ENCODE data around the gene TBCCD1. TPM values are rescaled to one million over a fixed set of nuclear protein-coding genes. Genes with fewer than 3 reads are reported as not detected.
"Not testable (repeated sequence)": the region's sequence is repeated elsewhere in the genome, so short reads cannot be mapped to it uniquely, and the experiment has no call there.

TBCCD1 gene
- total and polyA plus RNA-seq, 2 of the 8 experiments (the other 6 are each of a cell fraction or from before 2014, with no cell fraction given) = 11.3 to 13.9 TPM

DNA sequence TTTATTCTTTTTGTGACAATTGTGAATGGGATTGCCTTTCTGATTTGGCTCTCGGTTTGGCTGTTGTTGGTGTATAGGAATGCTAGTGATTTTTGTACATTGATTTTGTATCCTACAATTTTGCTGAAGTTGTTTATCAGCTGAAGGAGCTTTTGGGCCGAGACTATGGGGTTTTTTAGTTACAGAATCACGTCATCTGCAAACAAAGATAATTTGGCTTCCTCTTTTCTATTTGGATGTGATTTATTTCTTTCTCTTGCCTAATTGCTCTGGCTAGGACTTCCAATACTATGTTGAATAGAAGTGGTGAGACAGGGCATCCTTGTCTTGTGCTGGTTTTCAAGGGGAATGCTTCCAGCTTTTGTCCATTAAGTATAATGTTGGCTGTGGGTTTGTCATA, 67.2 kb downstream of the TBCCD1 start:
- H3K4me1 ChIP-seq (replicated peaks in 1 of 4; ENCODE audit: control insufficient read depth in 3 of 4, insufficient read depth in 4 of 4, low read length in 3 of 4); H2BK12ac ChIP-seq (ENCODE audit: low read depth, low read length); H3K23me2 ChIP-seq (ENCODE audit: low read depth, low read length); H3K27ac ChIP-seq (ENCODE audit: low read depth, low read length); H3K4me3 ChIP-seq (ENCODE audit: extremely low read depth in 1 of 4, insufficient read depth in 2 of 4, low read depth in 3 of 4, low read length in 4 of 4); H3K14ac ChIP-seq (ENCODE audit: insufficient read length); H3K23ac ChIP-seq (ENCODE audit: insufficient read length); H3K36me3 ChIP-seq (ENCODE audit: control insufficient read depth in 2 of 4, insufficient read depth in 4 of 4, low read length in 3 of 4); H3K79me2 ChIP-seq (ENCODE audit: control insufficient read depth in 1 of 2, insufficient read depth in 2 of 2, low read length in 2 of 2); DNase-seq (ENCODE audit: low read depth in 1 of 2, low spot score in 2 of 2); H3K18ac ChIP-seq (ENCODE audit: extremely low read depth, low read length); H2AFZ ChIP-seq (ENCODE audit: low read length); H4K91ac ChIP-seq (replicated peaks; ENCODE audit: insufficient read length, low read length); H4K8ac ChIP-seq (ENCODE audit: extremely low read depth, insufficient read depth, low read length); H2BK120ac ChIP-seq (replicated peaks; ENCODE audit: low read depth, low read length); H3K79me1 ChIP-seq (ENCODE audit: low read depth, low read length); H4K20me1 ChIP-seq (replicated peaks in 1 of 2; ENCODE audit: control insufficient read depth in 1 of 2, insufficient read depth in 2 of 2, low read length in 2 of 2); FAIRE-seq; POLR2A ChIA-PET (ENCODE audit: partially characterized antibody); H2BK20ac ChIP-seq (ENCODE audit: low read length); H3K56ac ChIP-seq (replicated peaks; ENCODE audit: insufficient read length, low read depth, low read length); H3K9me3 ChIP-seq (ENCODE audit: insufficient read depth in 2 of 2, low read depth in 1 of 2, low read length in 1 of 2); H3K27me3 ChIP-seq (replicated peaks in 1 of 4; ENCODE audit: control insufficient read depth in 3 of 4, extremely low read depth in 1 of 4, insufficient read depth in 3 of 4, low read length in 3 of 4); H4K5ac ChIP-seq (ENCODE audit: insufficient read length, low read depth, low read length); H3K9ac ChIP-seq (replicated peaks in 1 of 4; ENCODE audit: extremely low read depth in 1 of 4, low read depth in 3 of 4, low read length in 3 of 4); H2BK15ac ChIP-seq (ENCODE audit: low read length); H3K4ac ChIP-seq (replicated peaks; ENCODE audit: insufficient read length, low read depth, low read length); H3K4me2 ChIP-seq (ENCODE audit: insufficient read depth in 1 of 2, low read depth in 2 of 2, low read length in 2 of 2); H2BK5ac ChIP-seq (ENCODE audit: low read depth, low read length); H2AK5ac ChIP-seq (ENCODE audit: low read depth, low read length): not testable (repeated sequence)
- CTCF ChIA-PET (ENCODE audit: partially characterized antibody) = interaction anchor here (0.9 to 1.3 kb wide), 2 partner anchors 40 to 239 kb away, joined by 3 read pairs; no protein-coding TSS in a partner anchor
- 90% methylated on average over 3 of the region's 3 CpGs; no CpG with 5 or more reads in 1 of the 2 experiments for WGBS, 2 experiments (ENCODE audit: extremely low coverage in 1 of 2, insufficient coverage in 1 of 2, insufficient read length in 1 of 2, insufficient replicate concordance in 2 of 2, low coverage in 1 of 2, low lambda C conversion rate in 2 of 2, missing lambda C conversion rate in 1 of 2)

DNA sequence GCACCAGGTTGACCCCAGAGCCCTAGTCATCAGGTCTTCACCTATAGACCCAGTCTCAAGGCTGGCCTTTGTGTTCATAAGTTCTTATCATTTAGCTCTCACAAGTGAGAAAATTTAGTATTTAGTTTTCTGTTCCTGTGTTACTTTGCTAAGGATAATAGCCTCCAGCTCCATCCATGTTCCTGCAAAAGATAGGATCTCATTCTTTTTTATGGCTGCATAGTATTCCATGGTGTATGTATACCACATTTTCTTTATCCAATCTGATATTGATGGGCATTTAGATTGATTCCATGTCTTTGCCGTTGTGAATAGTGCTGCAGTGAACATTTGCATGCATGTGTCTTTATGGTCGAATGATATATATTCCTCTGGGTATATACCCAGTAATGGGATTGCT, 69.1 kb downstream of the TBCCD1 start:
- H3K4me3 ChIP-seq (ENCODE audit: extremely low read depth in 1 of 4, insufficient read depth in 2 of 4, low read depth in 3 of 4, low read length in 4 of 4); H3K14ac ChIP-seq (ENCODE audit: insufficient read length); H2BK5ac ChIP-seq (ENCODE audit: low read depth, low read length); H2AK5ac ChIP-seq (ENCODE audit: low read depth, low read length); H3K56ac ChIP-seq (replicated peaks; ENCODE audit: insufficient read length, low read depth, low read length); H2AFZ ChIP-seq (ENCODE audit: low read length); H3K36me3 ChIP-seq (ENCODE audit: control insufficient read depth in 2 of 4, insufficient read depth in 4 of 4, low read length in 3 of 4); H3K79me1 ChIP-seq (ENCODE audit: low read depth, low read length); POLR2A ChIA-PET (ENCODE audit: partially characterized antibody); H3K4me1 ChIP-seq (replicated peaks in 1 of 4; ENCODE audit: control insufficient read depth in 3 of 4, insufficient read depth in 4 of 4, low read length in 3 of 4); H2BK12ac ChIP-seq (ENCODE audit: low read depth, low read length); H2BK20ac ChIP-seq (ENCODE audit: low read length); H3K27me3 ChIP-seq (replicated peaks in 1 of 4; ENCODE audit: control insufficient read depth in 3 of 4, extremely low read depth in 1 of 4, insufficient read depth in 3 of 4, low read length in 3 of 4); FAIRE-seq; H4K8ac ChIP-seq (ENCODE audit: extremely low read depth, insufficient read depth, low read length); H2BK120ac ChIP-seq (replicated peaks; ENCODE audit: low read depth, low read length); DNase-seq (ENCODE audit: low read depth in 1 of 2, low spot score in 2 of 2); H3K9ac ChIP-seq (replicated peaks in 1 of 4; ENCODE audit: extremely low read depth in 1 of 4, low read depth in 3 of 4, low read length in 3 of 4); H3K4me2 ChIP-seq (ENCODE audit: insufficient read depth in 1 of 2, low read depth in 2 of 2, low read length in 2 of 2); H4K91ac ChIP-seq (replicated peaks; ENCODE audit: insufficient read length, low read length); H4K5ac ChIP-seq (ENCODE audit: insufficient read length, low read depth, low read length); H3K9me3 ChIP-seq (ENCODE audit: insufficient read depth in 2 of 2, low read depth in 1 of 2, low read length in 1 of 2); H3K18ac ChIP-seq (ENCODE audit: extremely low read depth, low read length); H4K20me1 ChIP-seq (replicated peaks in 1 of 2; ENCODE audit: control insufficient read depth in 1 of 2, insufficient read depth in 2 of 2, low read length in 2 of 2); H3K23me2 ChIP-seq (ENCODE audit: low read depth, low read length); H3K27ac ChIP-seq (ENCODE audit: low read depth, low read length); H3K79me2 ChIP-seq (ENCODE audit: control insufficient read depth in 1 of 2, insufficient read depth in 2 of 2, low read length in 2 of 2); H3K23ac ChIP-seq (ENCODE audit: insufficient read length); H3K4ac ChIP-seq (replicated peaks; ENCODE audit: insufficient read length, low read depth, low read length); H2BK15ac ChIP-seq (ENCODE audit: low read length): not testable (repeated sequence)
- WGBS, 2 experiments (ENCODE audit: extremely low coverage in 1 of 2, insufficient coverage in 1 of 2, insufficient read length in 1 of 2, insufficient replicate concordance in 2 of 2, low coverage in 1 of 2, low lambda C conversion rate in 2 of 2, missing lambda C conversion rate in 1 of 2) = 86% methylated on average over 2 of the region's 2 CpGs; no CpG with 5 or more reads in 1 of the 2 experiments
- CTCF ChIA-PET (ENCODE audit: partially characterized antibody) = interaction anchor here (0.7 to 1.5 kb wide), 3 partner anchors 20 to 245 kb away, joined by 3 to 6 read pairs (median 3); no protein-coding TSS in a partner anchor
